Endodermal cell (in vitro differentiated cells): Measurements from ENCODE around the gene ERCC6L. TPM values are rescaled to one million over a fixed set of nuclear protein-coding genes. Genes with fewer than 3 reads are reported as not detected.

Source experiments
- DNase-seq: peaks from one replicate; pipeline ENCODE4 v3.0.0-alpha.2; 2017
- H3K27ac ChIP-seq: 2 replicates; pipeline ENCODE4 v1.5.1; 2013; ENCODE audit warnings: mild to moderate bottlenecking, low read depth, low read length, moderate library complexity
- H3K27me3 ChIP-seq: 2 replicates; pipeline ENCODE4 v1.6.1; 2013; ENCODE audit warnings: mild to moderate bottlenecking, low read length, moderate library complexity; ENCODE audit not compliant: insufficient read depth, control insufficient read depth, poor library complexity, severe bottlenecking
- H3K36me3 ChIP-seq: 2 replicates; pipeline ENCODE4 v1.7.0; 2013; ENCODE audit warnings: mild to moderate bottlenecking, low read length, moderate library complexity; ENCODE audit not compliant: control insufficient read depth, insufficient read depth
- H3K4me1 ChIP-seq: one replicate; pipeline ENCODE4 v1.7.0; 2013; ENCODE audit warnings: low read length; ENCODE audit not compliant: control insufficient read depth, insufficient read depth
- H3K4me3 ChIP-seq: 2 replicates; pipeline ENCODE4 v1.5.1; 2013; ENCODE audit warnings: mild to moderate bottlenecking, low read length, moderate library complexity
- H3K9ac ChIP-seq: 2 replicates; pipeline ENCODE4 v1.6.1; 2013; ENCODE audit warnings: mild to moderate bottlenecking, low read length, moderate library complexity; ENCODE audit not compliant: poor library complexity, severe bottlenecking; ENCODE audit errors: extremely low read depth
- H3K9me3 ChIP-seq: 2 replicates; pipeline ENCODE4 v1.6.1; 2013; ENCODE audit warnings: mild to moderate bottlenecking, low read length, moderate library complexity; ENCODE audit not compliant: control insufficient read depth
- H3K27ac Mint-ChIP-seq: 2 replicates; pipeline ENCODE4 v1.8.0; 2020; ENCODE audit warnings: mixed read lengths
- H3K27me3 Mint-ChIP-seq: 2 replicates; pipeline ENCODE4 v1.8.0; 2021; ENCODE audit warnings: mild to moderate bottlenecking, mixed read lengths; ENCODE audit not compliant: insufficient read depth
- H3K36me3 Mint-ChIP-seq: 2 replicates; pipeline ENCODE4 v1.8.0; 2020; ENCODE audit warnings: low read depth, mixed read lengths
- H3K4me1 Mint-ChIP-seq: 2 replicates; pipeline ENCODE4 v1.8.0; 2020; ENCODE audit warnings: mixed read lengths
- H3K4me3 Mint-ChIP-seq: 2 replicates; pipeline ENCODE4 v1.8.0; 2020; ENCODE audit warnings: mild to moderate bottlenecking, moderate library complexity, mixed read lengths
- H3K9me3 Mint-ChIP-seq: 2 replicates; pipeline ENCODE4 v1.8.0; 2020; ENCODE audit warnings: mild to moderate bottlenecking, mixed read lengths
- CTCF ChIP-seq: fragments of 200-600 bp; sonication (generic); conservative IDR thresholded peaks from 2 replicates; pipeline ENCODE4 v1.5.0; 2021; ENCODE audit warnings: antibody characterized with exemption, mild to moderate bottlenecking
- WGBS, 2 experiments: methylation state at CpG; one replicate each; pipeline versions ENCODE4 v1.1.5 to v1.1.7; 2013; ENCODE audit warnings: missing lambda C conversion rate in 2 of 2, mixed read lengths in 1 of 2; ENCODE audit not compliant: insufficient coverage in 1 of 2, insufficient read length in 1 of 2; 5-methylcytosine and 5-hydroxymethylcytosine counted together
- long read RNA-seq, 4 experiments: library from polyadenylated mRNA in 2 of 4; library from RNA in 1 of 4; library from capped mRNA in 1 of 4; stranded (forward) in 3 of 4; unstranded in 1 of 4; transcript quantifications; one replicate each; pipeline ENCODE4 v2.0.0, GENCODE V29; 2020 to 2021; ENCODE audit warnings: inconsistent platforms in 1 of 4
- polyA plus RNA-seq, 2 experiments: library from polyadenylated mRNA; stranded (reverse); fragments of 50-300 nt; gene quantifications; one replicate each; pipeline ENCODE4 v1.2.3, GENCODE V29; 2013
- total RNA-seq, 2 donors: library from RNA; stranded (reverse); fragmentation: NEBNext Ultra II Directional in 1 of 2; extraction: Animal tissue kit (Norgen Biotek cat#: 25700) in 1 of 2; gene quantifications; 2 replicates in 1 of 2; 3 replicates in 1 of 2; pipeline ENCODE4 v1.2.1, GENCODE V29; 2021

Gene ERCC6L, protein sequence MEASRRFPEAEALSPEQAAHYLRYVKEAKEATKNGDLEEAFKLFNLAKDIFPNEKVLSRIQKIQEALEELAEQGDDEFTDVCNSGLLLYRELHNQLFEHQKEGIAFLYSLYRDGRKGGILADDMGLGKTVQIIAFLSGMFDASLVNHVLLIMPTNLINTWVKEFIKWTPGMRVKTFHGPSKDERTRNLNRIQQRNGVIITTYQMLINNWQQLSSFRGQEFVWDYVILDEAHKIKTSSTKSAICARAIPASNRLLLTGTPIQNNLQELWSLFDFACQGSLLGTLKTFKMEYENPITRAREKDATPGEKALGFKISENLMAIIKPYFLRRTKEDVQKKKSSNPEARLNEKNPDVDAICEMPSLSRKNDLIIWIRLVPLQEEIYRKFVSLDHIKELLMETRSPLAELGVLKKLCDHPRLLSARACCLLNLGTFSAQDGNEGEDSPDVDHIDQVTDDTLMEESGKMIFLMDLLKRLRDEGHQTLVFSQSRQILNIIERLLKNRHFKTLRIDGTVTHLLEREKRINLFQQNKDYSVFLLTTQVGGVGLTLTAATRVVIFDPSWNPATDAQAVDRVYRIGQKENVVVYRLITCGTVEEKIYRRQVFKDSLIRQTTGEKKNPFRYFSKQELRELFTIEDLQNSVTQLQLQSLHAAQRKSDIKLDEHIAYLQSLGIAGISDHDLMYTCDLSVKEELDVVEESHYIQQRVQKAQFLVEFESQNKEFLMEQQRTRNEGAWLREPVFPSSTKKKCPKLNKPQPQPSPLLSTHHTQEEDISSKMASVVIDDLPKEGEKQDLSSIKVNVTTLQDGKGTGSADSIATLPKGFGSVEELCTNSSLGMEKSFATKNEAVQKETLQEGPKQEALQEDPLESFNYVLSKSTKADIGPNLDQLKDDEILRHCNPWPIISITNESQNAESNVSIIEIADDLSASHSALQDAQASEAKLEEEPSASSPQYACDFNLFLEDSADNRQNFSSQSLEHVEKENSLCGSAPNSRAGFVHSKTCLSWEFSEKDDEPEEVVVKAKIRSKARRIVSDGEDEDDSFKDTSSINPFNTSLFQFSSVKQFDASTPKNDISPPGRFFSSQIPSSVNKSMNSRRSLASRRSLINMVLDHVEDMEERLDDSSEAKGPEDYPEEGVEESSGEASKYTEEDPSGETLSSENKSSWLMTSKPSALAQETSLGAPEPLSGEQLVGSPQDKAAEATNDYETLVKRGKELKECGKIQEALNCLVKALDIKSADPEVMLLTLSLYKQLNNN
- 10 to 100 TPM; 11.3 to 17.9 TPM for total RNA-seq
- polyA plus RNA-seq (2013, experiment 1 of 2) = 9.3 TPM
- 10.8 TPM for polyA plus RNA-seq (2013, experiment 2 of 2)
- long read RNA-seq, experiment 1, full-length matches to known transcripts = 8 of 15 reads
- long read RNA-seq, experiment 1, partial matches to known transcripts = 0 of 15 reads
- long read RNA-seq, experiment 1, other reads (novel, unspliced or antisense) = 7 of 15 reads
- long read RNA-seq, experiment 2, full-length matches to known transcripts = 13 of 22 reads
- long read RNA-seq, experiment 2, partial matches to known transcripts = 0 of 22 reads
- long read RNA-seq, experiment 2, other reads (novel, unspliced or antisense) = 9 of 22 reads
- long read RNA-seq, experiment 3, full-length matches to known transcripts = 94 of 99 reads
- long read RNA-seq, experiment 3, partial matches to known transcripts = 0 of 99 reads
- long read RNA-seq, experiment 3, other reads (novel, unspliced or antisense) = 5 of 99 reads
- long read RNA-seq, experiment 4, full-length matches to known transcripts = 1 of 3 reads
- long read RNA-seq, experiment 4, partial matches to known transcripts = 0 of 3 reads
- long read RNA-seq, experiment 4, other reads (novel, unspliced or antisense) = 2 of 3 reads

DNA sequence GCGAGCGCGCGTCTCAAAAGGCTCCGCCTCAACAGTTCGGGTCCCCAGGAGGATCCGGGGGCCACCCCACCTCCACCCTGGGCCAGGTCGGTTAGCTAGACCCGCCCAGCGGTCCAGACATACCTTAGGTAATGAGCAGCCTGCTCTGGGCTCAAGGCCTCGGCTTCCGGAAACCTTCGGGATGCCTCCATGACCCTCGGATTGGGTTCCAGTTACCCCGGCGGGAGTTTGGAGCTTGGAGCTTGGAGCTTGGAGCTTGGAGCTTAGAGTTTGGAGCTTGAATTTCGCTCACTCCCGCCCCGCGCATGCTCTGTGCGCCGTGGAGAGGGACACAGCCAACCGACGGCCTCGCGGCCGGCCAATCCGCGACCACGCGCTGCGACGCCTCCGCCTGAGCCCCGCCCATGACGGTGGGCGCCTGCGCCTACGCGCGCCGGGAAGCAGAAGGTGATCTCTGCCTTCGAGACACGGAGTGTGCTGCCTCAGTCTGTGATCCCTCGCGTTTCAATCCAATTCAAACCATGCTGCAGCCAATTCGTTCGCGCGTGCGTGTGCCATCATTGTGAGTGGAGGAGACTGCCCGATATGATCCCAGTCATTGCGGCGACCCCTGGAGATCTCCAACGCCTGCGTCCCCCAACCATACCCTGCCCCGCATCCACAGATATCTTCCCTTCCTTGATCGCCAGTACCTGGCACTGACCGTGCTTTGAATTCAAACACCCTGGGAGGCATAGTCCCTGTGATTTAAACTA lies at the start of gene ERCC6L:
ERCC6L (minus strand) TSS at position 307 of the 755 bp plus-strand sequence; CDS start at position 191, 116 bp downstream.
- WGBS, 2 experiments = 0 to 3% methylated on average over 4 to 59 of the region's 59 CpGs
- H3K27me3 Mint-ChIP-seq = no peaks in the 10 kb centered on the region

DNA sequence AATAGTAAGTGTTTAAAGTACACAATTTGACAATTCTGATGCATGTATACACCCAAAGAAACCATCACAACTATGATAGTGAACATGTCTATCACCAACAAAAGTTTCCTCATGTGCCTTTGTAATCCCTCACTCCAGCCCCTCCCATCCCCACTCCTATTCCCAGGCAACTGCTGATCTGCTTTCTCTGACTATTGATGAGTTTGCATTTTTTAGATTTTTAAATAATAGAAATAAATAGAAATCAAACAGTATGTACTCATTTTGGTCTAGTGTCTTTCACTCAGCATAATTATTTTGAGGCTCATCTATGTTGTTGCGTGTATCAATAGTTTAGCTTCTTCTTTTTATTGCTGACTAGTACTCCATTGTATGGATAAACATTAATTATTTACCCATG lies 43.5 kb upstream of the ERCC6L start:
- WGBS, 2 experiments = no CpG with 5 or more reads among the region's 1 CpG
- no peak overlapping the region for H3K9ac ChIP-seq
- no peak for DNase-seq
- Mint-ChIP-seq H3K4me3 (no peak overlapping the region), H3K9me3 (peaks cover 7% of the 10 kb centered on the region), H3K27ac (no peak overlapping the region), H3K4me1 (peaks cover 5% of the 10 kb centered on the region), H3K27me3 (no peaks in the 10 kb centered on the region), H3K36me3 (no peaks in the 10 kb centered on the region)
- H3K4me3 ChIP-seq = no peak overlapping the region
- H3K27ac ChIP-seq = no peak overlapping the region
- no peaks in the 10 kb centered on the region for H3K27me3 ChIP-seq
- no peaks in the 10 kb centered on the region for H3K36me3 ChIP-seq
- H3K9me3 ChIP-seq = no peaks in the 10 kb centered on the region
- no peaks in the 10 kb centered on the region for H3K4me1 ChIP-seq
- no peak for TF ChIP-seq CTCF

More for the DNA sequence above, at the start of gene ERCC6L:
- Mint-ChIP-seq H3K9me3 (peaks cover 63% of the 10 kb centered on the region), H3K27ac (peak within 1 kb of the TSS; percentile 87), H3K36me3 (peaks cover 23% of the 10 kb centered on the region), H3K4me1 (no peaks in the 10 kb centered on the region), H3K4me3 (peak within 1 kb of the TSS; percentile 75)
- Histone ChIP-seq H3K36me3 (peaks cover 14% of the 10 kb centered on the region), H3K27ac (no peak within 1 kb of the TSS), H3K27me3 (no peaks in the 10 kb centered on the region), H3K9me3 (no peaks in the 10 kb centered on the region), H3K4me1 (no peaks in the 10 kb centered on the region), H3K9ac (peak within 1 kb of the TSS; percentile 38), H3K4me3 (peak within 1 kb of the TSS; percentile 87)
- peak; percentile 96 for DNase-seq
- no peak for TF ChIP-seq CTCF
